ENCODE measurements around the gene CETN2.
"Not testable (repeated sequence)": the region's sequence is repeated elsewhere in the genome, so short reads cannot be mapped to it uniquely, and the experiment has no call there.

The CETN2 gene

DNA sequence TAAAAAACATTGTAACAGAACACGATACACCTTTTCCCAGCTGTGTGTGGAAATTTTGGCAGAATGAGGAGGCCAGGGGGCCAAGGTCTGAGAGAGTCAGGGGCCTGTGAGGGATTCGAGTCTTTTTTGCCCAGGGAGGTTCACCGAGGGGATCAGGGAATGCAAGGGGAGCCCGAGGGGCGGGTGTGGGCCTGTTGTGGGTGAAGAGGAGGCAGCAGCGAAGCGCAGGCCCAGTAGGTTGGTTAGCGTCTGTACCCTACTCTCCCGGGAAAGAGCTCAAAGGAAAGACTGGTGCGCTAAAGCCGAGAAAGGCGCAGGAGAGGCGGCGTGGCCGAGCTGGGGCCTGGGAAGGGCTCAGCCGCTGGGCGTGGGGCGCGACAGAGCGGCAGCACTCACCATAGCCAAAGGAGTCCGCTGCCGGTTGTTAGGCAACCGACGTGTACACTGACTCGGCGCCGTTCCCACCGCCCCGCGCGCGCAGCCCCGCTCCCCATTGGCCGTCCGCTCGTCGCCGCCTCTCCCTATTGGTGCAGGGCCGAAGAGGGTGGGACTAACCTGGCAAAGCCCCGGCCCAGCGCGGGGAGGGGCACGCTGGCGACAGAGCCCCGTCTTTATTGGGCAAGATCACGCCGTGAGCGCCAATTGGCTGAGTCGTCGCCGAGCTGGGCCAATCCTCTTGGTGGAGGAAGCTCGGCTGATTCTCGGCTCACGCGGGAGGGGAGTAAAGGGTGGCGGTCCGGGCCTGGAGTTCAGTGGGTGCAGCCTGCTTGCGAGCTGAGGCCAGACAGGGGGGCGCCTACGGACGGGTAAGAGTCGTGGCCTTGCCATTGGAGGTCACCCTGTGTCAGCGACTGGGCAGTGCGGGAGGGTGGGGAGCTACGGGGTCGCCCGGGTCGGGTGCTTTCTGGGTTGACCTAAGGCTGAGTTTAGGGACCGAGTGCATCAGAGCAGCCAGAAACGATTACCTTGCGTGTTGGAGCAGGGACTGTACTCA, at the start of gene CETN2, which contains the start of gene NSDHL:
Gene CETN2 (minus strand): TSS at position 446 of the 994 bp plus-strand sequence. CDS start 47 bp downstream, at position 399.
Gene NSDHL (plus strand): TSS at position 752 of the 994 bp plus-strand sequence. CDS start 15,262 bp downstream, outside the sequence.
- DNase-seq (ENCODE audit: low read depth, low spot score), result peak; percentile 74

DNA sequence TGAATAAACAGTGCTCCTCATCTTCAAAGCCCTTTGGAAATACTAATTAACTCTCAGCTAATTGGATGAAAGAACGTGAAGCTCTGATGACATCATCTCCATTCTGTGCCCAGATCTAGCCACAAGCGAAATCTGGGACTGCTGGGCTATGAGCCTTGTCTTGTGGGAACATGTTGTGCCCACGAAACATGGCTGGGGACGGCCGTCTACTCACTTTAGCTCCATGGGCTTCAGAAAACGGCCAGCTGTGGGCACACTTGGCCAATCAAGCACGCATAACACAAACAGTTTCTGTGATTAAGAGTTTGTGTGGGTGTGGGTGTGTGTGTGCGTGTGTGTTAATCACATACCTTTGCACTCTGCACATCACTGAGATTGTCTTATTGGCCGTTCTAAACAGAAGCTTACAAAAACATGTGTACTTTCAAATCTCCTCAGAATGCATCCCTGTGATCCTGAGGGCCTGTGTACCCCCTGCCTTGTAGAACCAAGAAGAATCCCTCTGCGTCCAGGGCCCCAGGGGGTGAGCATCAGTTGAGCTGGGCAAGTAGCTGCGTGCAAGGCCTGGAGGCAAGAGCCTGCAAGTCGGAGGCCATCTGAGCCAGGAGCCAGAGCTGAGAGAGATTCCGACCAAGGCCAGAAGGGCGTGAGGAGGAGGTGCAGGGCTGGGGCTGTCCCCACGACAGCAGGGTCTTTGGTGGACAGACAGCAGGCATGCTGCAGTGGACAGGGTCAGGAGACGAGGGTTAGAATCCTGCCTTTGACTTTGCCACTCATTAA, 48.6 kb upstream of the CETN2 start:
- DNase-seq (ENCODE audit: low read depth, low spot score), result no peak

GRCh38 chrX:152876931-152877840, 46.6 kb upstream of the CETN2 start:
- no peak for DNase-seq (ENCODE audit: low read depth, low spot score)

- no peak for DNase-seq (ENCODE audit: low read depth, low spot score)
These were observed 42.8 kb upstream of the CETN2 start for GRCh38 chrX:152873361-152873760.

- no peak for DNase-seq (ENCODE audit: low read depth, low spot score)
These were observed 42.0 kb upstream of the CETN2 start for GRCh38 chrX:152872522-152872921.

DNA sequence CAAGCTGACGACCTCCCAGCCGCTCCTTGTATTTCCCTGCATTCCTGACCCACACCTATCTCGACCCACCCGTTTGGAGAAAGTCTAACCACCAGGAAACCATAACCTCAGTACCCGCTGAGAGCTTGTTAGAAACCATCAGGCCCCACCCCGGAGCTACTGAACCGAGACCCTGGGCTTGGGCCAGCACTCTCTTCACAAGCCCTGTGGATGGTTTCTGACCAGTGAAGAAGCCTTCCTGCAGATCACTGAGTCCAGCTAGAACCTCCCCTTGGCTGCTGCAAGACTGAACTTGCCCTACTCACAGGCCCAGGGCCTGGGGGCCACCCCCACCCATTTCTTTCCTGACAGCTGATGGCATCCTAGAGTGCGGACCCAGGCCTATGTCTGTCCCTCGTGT, 40.7 kb upstream of the CETN2 start:
- no peak for DNase-seq (ENCODE audit: low read depth, low spot score)

DNA sequence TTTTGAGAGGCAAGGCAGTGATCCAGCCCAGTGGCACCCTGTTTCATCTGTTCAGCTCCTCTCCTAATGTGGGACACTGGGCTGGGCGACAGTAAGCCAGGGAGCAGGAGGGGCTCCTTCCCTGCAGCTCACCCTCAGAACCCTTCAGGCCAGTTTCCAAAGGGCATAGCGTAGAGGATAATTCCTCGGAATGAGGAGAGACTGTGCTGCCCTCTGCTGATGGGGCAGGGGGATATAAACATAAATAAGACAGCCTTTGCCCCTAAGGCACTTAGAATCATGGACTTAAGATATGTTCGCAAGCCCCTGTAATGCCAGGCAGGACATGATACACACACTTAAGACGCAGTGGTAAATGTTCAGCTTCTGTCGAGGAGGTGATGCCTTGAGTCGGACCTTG, 39.4 kb upstream of the CETN2 start:
- no peak for DNase-seq (ENCODE audit: low read depth, low spot score)

GRCh38 chrX:152866386-152866785, 35.8 kb upstream of the CETN2 start:
- no peak for DNase-seq (ENCODE audit: low read depth, low spot score)

DNA sequence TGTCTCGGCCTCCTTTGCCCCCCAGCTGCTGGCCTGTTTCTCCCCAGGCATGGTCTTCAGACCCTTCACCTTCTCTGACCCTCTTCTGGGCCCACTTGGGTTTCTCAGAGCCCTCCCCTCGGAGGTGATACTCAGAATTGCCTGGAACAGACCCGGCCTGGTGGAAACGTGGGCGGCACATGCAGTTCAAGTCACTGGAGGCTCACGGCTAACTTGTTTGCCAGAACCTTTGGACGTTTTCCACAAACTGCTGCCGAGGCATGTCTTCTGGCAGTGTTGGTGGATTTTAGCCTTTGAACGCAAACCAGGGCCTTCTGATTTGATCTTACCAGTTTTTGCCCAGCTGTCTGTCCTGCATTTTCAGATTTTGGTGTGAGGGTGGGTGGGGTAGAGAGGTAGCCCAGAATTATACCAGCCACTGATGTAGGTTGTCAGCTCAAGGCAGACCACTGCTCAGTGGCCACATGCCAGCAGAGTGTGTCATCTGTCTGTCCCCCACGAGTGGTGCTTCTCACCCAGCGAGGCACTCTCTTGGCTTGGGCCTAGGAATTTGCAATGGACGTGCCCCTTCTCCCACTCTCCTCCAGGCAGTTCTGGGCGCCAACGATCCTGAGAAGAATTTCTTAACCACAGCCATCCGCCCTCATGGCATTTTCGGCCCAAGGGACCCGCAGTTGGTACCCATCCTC, 34.8 kb upstream of the CETN2 start:
- DNase-seq (ENCODE audit: low read depth, low spot score), result no peak

- no peak for DNase-seq (ENCODE audit: low read depth, low spot score)
These were observed 31.3 kb upstream of the CETN2 start for GRCh38 chrX:152861826-152862225.

GRCh38 chrX:152861116-152861515, 30.6 kb upstream of the CETN2 start:
- DNase-seq (ENCODE audit: low read depth, low spot score), result no peak

- DNase-seq (ENCODE audit: low read depth, low spot score), result no peak
These were observed 23.4 kb upstream of the CETN2 start for GRCh38 chrX:152853986-152854385.

GRCh38 chrX:152850465-152850864, 19.9 kb upstream of the CETN2 start:
- no peak for DNase-seq (ENCODE audit: low read depth, low spot score)

GRCh38 chrX:152847281-152847680, 16.7 kb upstream of the CETN2 start:
- DNase-seq (ENCODE audit: low read depth, low spot score), result no peak

DNA sequence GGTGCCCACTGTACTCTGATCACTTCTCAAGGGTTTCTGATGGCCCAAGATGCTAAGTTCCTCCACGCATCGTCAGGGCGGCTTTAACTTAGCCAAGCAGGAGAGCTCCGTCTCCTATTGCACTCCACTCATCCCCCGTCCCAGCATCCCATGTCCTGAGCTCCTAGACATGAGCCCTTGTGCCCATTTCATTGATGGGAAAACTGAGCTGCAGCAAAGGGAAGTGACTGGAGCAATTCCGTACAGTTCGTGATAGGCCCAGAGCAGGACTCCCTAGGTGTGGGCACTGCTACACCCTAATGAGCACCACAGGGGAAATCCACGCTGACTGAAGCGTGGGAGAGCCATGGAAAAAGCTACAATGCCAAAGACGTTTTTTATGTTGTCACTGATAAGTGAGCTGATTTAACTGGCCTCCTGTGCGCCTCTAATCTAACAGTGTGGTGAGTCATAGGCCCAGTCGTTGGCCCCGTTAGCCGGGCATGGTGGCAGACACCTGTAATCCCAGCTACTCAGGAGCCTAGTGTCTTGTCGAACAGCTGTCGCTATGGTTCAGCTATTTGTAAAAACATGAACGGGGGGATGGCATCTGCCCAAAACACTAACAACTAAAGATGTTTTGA, 15.2 kb upstream of the CETN2 start:
- DNase-seq (ENCODE audit: low read depth, low spot score), result no peak

DNA sequence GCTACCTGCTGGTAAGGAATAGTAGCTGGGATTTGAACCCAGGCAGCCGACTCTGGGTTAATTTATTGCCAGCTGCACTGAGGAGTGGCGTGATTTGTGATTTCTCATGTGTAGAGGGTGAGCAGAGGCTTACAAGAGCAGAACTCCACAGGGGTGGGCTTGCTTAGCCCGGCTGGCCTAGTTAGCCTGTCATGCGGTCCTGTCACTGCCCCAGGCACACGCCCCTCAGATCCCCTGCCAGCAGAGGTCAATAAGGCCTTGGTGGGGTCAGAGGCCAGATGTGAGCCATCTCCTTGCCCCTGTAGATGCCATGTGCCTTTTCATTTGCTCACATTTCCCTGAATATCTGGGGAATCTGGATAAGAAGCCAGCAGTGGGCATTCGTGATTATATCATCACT, 13.7 kb upstream of the CETN2 start:
- no peak for DNase-seq (ENCODE audit: low read depth, low spot score)

DNA sequence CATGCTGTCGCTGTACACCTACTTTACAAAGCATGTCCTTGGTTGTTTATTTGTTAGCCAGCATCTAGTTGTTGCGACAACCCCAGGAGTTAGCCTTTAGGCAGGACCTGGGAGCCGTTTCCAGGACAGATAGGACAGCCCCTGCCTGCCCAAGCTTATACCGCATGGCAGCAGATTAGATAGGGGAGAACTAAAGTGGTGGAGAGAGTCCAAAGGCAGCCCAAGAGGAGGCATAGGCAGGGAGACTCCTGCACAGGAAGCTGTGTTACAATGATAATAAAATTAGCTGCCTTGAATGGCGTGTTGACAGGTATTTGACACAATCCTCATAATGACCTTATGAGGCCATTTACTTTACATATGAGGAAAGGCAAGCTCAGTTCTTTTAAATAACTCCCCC, 13.3 kb upstream of the CETN2 start:
- DNase-seq (ENCODE audit: low read depth, low spot score), result no peak

DNA sequence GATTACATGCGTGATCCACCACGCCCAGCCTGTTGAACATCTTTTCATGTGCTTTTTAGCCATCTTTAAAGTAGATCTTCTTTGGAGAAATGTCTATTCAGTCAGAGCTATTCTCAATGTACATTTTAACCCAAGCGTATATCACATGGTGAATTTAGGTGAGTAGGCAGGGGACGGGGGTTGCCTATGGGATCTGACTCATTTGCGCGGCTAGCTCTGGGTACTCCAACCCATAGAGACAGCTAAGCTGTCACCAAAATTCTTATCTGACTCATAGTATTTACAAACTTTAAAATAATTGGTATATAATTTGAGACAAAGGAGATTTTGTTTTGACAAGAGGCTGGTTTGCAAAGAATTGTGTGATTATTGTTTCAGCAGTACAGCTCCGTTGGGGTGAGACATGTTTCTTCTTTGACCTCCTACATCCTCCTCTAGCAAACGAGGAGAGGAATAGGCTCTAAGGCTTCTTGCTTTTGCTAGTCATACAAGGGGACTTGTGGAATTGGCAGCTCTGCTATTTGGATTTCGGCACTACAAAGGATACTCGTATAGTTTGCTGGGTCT, 12.3 kb upstream of the CETN2 start:
- no peak for DNase-seq (ENCODE audit: low read depth, low spot score)

GRCh38 chrX:152835470-152835869, 4.9 kb upstream of the CETN2 start:
- DNase-seq (ENCODE audit: low read depth, low spot score), result not testable (repeated sequence)

DNA sequence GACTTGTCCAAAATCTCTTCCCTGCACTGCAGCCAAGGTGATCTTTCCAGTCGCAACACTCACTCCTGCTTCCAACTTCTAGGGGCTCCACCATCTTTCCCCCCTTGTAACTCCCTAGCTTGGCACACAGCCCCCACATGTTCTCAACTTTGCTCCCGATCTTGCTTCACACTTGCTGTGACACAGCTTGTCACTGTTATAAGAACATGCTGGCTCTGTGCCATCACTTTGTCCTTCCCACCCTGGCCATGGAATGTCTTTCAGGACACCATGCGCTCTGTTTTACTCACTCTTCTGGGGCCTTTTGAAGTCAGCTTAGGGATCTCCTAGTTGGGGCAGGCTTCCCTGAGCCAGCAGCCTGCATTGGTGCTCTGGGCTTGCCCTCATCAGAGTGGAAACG, 2.8 kb upstream of the CETN2 start:
- DNase-seq (ENCODE audit: low read depth, low spot score), result no peak

Data from iPS DF 19.7 (cell line).